Cerebellar nuclear complex (tissue), 1 donor: ENCODE data around the gene BSDC1.
"Not testable (repeated sequence)": the region's sequence is repeated elsewhere in the genome, so short reads cannot be mapped to it uniquely, and the experiment has no call there.

Experiments used
- DNase-seq, 2 experiments: peaks; one replicate each; lab custom pipeline; 2025; lab: John Stamatoyannopoulos, UW

The BSDC1 gene

DNA sequence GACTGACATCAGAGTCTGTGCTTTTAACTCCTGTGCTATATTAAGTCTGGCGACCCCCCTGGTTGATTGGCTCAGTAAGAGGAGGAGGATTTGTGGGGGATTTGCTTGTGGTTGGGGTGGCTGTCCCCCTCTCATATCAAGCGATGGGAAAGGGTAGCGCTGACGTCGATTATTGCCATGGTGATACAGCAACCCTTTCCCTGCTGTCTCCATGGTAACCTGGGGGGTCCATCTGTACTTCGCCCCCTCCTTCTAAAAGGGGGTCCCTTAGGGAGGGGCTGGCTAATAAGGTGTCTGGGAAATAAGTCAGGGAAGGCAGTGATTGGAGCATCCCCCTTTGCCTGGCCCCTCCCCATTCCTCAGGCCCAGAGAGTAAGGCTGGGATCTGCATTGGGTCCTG, 36.6 kb downstream of the BSDC1 start:
- DNase-seq = no peak

GRCh38 chr1:32356478-32356877, 37.8 kb downstream of the BSDC1 start:
- DNase-seq = no peak

DNA sequence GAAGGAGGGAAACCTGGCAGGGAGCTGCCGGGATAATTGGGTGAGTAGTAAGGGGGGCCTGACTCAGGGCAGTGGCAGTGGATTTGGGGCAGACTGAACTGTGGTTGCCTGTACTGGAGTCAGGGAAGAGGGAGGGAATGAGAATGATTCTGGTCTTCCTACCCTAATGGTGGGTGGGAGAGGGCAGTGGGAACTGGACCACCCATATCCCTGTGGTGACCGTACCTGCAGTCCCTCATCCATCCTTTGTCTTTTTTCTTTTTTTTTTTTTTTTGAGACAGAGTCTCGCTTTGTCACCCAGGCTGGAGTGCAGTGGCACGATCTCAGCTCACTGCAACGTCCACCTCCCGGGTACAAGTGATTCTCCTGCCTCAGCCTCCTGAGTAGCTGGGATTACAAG, 38.5 kb downstream of the BSDC1 start:
- not testable (repeated sequence) for DNase-seq

GRCh38 chr1:32353886-32354570, 40.2 kb downstream of the BSDC1 start:
- no peak for DNase-seq

GRCh38 chr1:32353431-32353830, 40.8 kb downstream of the BSDC1 start:
- DNase-seq = no peak

DNA sequence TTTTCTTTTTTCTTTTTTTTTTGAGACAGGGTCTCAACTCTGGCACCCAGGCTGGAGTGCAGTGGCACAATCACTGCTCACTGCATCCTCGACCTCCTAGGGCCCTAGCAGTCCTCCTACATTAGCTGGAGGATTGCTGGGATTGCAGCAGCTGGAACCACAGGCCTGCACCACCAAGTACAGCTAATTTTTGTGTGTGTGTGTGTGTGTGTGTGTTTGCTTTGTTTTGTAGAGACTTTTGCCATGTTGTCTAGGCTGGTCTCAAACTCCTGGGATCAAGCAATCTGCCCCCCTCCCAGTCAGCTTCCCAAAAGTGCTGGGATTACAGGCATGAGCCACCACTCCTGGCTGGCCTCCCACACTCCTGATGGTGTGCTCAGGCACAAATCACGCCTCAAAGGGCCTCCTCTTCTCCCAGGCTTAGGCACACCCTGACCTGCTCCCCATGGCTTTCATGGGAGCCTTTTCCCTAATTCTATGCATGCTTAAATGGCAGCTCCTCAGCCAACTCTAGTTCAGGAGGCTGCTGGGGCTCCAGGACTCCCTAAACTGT, 41.3 kb downstream of the BSDC1 start:
- no peak for DNase-seq

GRCh38 chr1:32352239-32352745, 41.9 kb downstream of the BSDC1 start:
- no peak for DNase-seq

- peak in 1 of 2 experiments; percentile 42 for DNase-seq
Observed at GRCh38 chr1:32351399-32352238, 42.6 kb downstream of the BSDC1 start.

DNA sequence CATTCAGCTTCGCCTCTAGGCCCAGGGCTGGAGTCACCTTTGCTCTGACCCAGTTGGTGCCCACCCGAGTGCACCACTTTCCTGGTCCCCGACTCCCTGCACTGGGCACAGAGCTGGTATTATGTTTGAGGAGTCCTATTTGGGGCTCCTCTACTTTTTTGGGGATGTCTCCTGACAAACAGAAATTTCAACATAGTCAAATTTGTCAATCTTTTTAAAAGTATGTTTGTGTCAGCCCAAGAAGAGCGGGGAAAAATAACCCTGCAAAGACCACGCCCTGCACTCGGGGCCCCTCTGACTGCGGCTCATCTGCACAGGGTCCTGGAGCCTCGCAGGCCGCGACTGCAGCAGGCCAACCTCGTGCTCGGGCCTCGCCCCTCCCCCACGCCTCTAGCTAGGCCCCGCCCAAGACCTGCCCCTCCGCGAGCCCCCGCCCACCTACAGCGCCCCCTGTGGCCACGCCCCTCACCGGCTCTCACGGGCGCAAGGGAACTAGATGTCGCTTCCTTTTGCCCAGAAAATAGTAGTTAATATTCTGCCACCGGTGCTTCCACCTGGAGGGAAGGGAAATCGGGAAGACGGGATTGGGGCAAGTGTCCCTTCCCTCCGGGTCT, 43.3 kb downstream of the BSDC1 start:
- no peak for DNase-seq

- DNase-seq = no peak
Observed at GRCh38 chr1:32349211-32349708, 45.0 kb downstream of the BSDC1 start.

GRCh38 chr1:32346532-32347157, 47.6 kb downstream of the BSDC1 start:
- no peak for DNase-seq

DNA sequence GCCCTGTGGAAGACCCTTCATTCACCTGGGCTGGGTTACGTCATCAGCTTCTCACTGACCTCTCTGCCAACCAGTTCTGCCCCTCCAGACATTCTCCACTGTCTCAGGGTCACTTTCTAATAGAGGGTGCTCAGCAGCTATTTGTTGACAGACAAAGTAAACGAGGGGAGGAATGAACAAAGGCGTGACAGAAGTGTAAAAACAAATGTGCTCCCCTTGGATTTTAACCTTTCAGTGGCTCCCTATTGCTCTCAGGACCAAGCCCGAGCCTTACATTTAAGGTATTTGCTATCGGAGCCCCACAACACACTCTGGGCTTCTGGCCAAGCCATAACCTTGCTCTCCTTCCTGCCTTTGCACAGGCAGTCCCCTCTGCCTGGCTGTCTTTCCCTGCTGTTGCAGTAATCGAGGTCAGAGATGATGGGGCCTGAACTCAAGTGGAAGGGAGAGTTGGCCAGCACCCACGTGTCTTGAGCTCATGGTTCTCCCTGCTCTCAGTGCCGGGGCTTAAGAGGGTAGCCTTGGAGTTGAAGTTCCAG, 48.9 kb downstream of the BSDC1 start:
- no peak for DNase-seq

GRCh38 chr1:32342704-32343103, 51.5 kb downstream of the BSDC1 start:
- no peak for DNase-seq

DNA sequence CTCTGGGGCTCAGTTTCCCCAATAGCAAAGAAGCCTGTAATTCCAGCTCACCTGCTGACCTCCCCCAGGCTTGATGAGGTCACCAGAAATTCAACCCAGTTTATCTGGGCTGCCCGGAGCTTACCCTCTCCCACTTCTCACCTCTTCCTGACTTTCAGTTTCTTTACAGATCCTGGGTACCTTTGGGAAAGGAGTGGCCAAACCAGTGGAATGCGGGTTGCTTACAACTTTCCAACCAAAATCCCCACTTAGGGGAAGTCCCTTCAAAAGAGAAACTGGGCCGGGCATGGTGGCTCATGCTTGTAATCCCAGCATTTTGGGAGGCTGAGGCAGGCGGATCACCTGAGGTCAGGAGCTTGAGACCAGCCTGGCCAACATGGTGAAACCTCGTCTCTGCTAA, 52.3 kb downstream of the BSDC1 start:
- no peak for DNase-seq

- no peak for DNase-seq
Observed at GRCh38 chr1:32341186-32341757, 53.0 kb downstream of the BSDC1 start.

DNA sequence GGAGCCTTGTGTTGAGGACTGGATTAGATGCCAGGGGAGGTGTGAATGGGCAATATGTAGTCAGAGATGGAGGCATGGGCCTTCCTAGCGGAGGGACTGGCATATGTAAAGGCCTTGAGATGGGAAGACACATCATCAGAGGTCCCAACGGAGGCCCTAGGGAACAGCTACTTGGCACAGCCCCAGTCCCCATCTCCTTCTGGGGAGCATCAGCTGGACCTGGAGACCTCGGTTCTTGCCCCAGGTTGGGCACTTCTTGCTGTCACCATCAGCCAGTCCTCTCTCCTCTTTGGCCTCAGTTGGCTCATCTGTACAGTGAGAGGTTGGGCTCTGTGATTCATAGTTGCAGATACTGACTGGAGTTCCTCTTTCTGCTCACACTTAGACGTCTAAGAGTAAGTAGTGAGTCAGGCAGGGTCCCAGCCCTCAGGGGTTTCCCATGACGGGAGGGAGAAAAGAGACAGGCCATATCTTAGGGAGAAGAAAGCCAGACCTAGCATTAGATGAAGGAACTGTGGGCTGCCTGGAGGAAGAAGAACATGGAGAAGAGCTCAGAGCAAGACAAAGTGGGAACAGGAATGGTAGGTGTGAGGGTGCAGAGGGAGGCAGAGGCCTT, 54.8 kb downstream of the BSDC1 start:
- DNase-seq = no peak

DNA sequence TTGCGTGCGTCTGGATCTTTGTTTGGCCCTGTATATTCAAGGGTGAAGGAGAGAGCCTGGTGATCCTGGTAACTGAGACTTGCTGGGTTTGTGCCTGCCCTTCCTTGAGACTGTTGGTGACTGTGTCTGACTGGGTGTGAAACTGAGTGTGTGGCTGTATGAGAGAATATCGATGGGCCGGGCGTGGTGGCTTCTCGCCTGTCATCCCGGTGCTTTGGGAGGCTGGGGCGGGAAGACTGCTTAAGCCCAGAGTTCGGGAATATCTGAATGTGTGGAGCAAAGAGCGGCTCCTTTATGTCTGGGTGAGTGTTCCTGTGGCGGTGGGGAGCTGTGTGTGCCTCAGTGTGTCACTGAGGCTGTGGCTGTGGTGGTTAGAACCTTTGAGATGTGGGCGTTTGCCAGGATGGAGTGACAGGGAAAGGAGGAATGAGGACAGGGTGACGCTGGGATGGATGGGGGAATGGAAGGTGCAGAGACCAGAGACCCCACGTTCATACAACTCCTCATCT, 55.5 kb downstream of the BSDC1 start:
- DNase-seq = no peak

DNA sequence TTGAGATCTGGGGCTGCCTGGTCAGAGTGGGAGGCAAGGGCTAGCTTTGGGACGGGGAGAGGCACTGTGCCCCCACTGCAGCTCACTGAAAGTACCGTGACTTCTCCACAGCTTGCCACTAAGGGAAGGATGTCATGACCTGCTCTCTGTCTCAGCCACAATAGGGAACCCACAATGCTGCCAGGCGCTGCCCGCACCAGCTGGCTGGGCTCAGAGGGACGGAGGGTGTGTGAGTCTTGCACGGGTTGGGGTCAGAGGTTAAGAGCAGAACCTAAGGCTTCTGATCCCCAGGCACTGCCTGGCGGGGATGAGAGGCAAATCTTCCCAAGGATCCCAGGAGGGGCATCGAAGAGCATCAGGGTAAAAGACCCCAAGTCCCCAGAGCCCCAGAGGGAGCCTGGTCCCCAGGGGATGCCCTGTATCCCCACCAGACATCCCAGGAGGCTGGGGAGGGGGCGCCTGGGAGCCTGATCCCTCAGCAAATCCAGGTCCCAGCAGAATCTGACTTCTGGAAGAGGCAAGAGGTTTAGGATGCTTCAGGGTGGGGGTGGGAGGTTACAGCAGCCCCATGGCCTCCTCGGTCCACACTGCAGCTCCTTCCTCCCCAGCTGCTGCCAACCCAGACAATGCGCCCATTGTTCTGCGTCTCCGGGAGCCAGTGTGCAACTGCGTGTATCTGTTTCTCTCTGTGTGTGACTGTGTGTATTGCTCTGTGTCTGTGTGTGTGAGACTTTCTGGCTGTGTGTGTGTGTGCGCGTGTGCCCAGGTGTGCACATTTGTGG, 56.2 kb downstream of the BSDC1 start:
- DNase-seq = no peak

- DNase-seq = no peak
Observed at GRCh38 chr1:32336963-32337675, 57.1 kb downstream of the BSDC1 start.
